SK-N-SH (cell line): ENCODE data around the gene AOC1. TPM values are rescaled to one million over a fixed set of nuclear protein-coding genes. Genes with fewer than 3 reads are reported as not detected.

Experiments used
- CTCF ChIA-PET: fragments of 300-600, 350-600 bp; formaldehyde crosslinking; extraction: SDS; loops from one replicate; lab custom pipeline; 2021; lab: Yijun Ruan, JAX
- POLR2A ChIA-PET: fragments of 350-600 bp; sonication (Branson Sonifier 250); formaldehyde crosslinking; extraction: SDS; loops from one replicate; lab custom pipeline; 2020; ENCODE audit warnings: antibody characterized with exemption, inconsistent platforms; lab: Yijun Ruan, JAX
- DNase-seq: peaks from one replicate; pipeline ENCODE4 v3.0.0; 2012
- H2AFZ ChIP-seq: fragments of 200-600 bp; sonication (generic); 2 replicates; pipeline ENCODE4 v1.8.1; 2016; ENCODE audit warnings: antibody characterized with exemption, mild to moderate bottlenecking, low read depth
- H3F3A ChIP-seq: fragments of 200-600 bp; sonication (generic); replicated peaks from 2 replicates; pipeline ENCODE3; 2016; ENCODE audit warnings: antibody characterized with exemption, mild to moderate bottlenecking; ENCODE audit not compliant: insufficient read depth
- H3K27ac ChIP-seq, 2 experiments: fragments of 200-500 bp in 1 of 2; fragments of 200-600 bp in 1 of 2; sonication (Bioruptor generic) in 1 of 2; sonication (generic), shearing (Covaris generic) in 1 of 2; 2 replicates each; pipeline versions ENCODE4 v1.5.1 to v1.6.1; 2014 to 2016; ENCODE audit warnings: low read depth in 2 of 2, inconsistent platforms in 1 of 2, low read length in 1 of 2, mild to moderate bottlenecking in 1 of 2, mixed read lengths in 1 of 2
- H3K27me3 ChIP-seq: fragments of 200-600 bp; sonication (generic), shearing (Covaris generic); 2 replicates; pipeline ENCODE4 v1.6.1; 2016; ENCODE audit warnings: mixed run types; ENCODE audit not compliant: insufficient read depth
- H3K36me3 ChIP-seq, 2 experiments: fragments of 200-500 bp in 1 of 2; fragments of 200-600 bp in 1 of 2; sonication (Bioruptor generic) in 1 of 2; sonication (generic) in 1 of 2; replicated peaks in 1 of 2; 2 replicates each; pipeline versions ENCODE3 to v1.5.1; 2014 to 2016; ENCODE audit warnings: low read length in 1 of 2, mild to moderate bottlenecking in 1 of 2; ENCODE audit not compliant: insufficient read depth in 2 of 2, control insufficient read depth in 1 of 2
- H3K4me1 ChIP-seq, 2 experiments: fragments of 200-500 bp in 1 of 2; fragments of 200-600 bp in 1 of 2; sonication (Bioruptor generic) in 1 of 2; sonication (generic), shearing (Covaris generic) in 1 of 2; 2 replicates each; pipeline versions ENCODE4 v1.5.1 to v1.6.1; 2014 to 2016; ENCODE audit warnings: low read depth in 1 of 2, low read length in 1 of 2, mixed run types in 1 of 2; ENCODE audit not compliant: insufficient read depth in 2 of 2, control insufficient read depth in 1 of 2
- H3K4me2 ChIP-seq: fragments of 200-600 bp; sonication (generic), shearing (Covaris generic); 2 replicates; pipeline ENCODE4 v1.6.1; 2017; ENCODE audit warnings: mixed run types
- H3K4me3 ChIP-seq, 2 experiments: fragments of 200-500 bp in 1 of 2; fragments of 200-600 bp in 1 of 2; sonication (Bioruptor generic) in 1 of 2; sonication (generic), shearing (Covaris generic) in 1 of 2; 2 replicates each; pipeline versions ENCODE4 v1.5.1 to v1.8.1; 2014 to 2016; ENCODE audit warnings: low read depth in 2 of 2, inconsistent platforms in 1 of 2, low read length in 1 of 2, mild to moderate bottlenecking in 1 of 2, mixed read lengths in 1 of 2, moderate library complexity in 1 of 2
- H3K79me2 ChIP-seq: fragments of 200-600 bp; sonication (generic); 2 replicates; pipeline ENCODE4 v1.8.1; 2017; ENCODE audit warnings: mild to moderate bottlenecking; ENCODE audit not compliant: insufficient read depth
- H3K9ac ChIP-seq: fragments of 200-600 bp; sonication (generic); 2 replicates; pipeline ENCODE4 v1.6.1; 2017; ENCODE audit warnings: mixed run types
- H3K9me2 ChIP-seq: fragments of 200-600 bp; sonication (generic); 2 replicates; pipeline ENCODE4 v1.6.1; 2017; ENCODE audit warnings: mixed run types
- H3K9me3 ChIP-seq: fragments of 200-600 bp; sonication (generic); 2 replicates; pipeline ENCODE4 v1.6.1; 2017; ENCODE audit warnings: mixed run types, mild to moderate bottlenecking, moderate library complexity
- H4K20me1 ChIP-seq: fragments of 200-600 bp; sonication (generic); 2 replicates; pipeline ENCODE4 v1.6.1; 2017; ENCODE audit warnings: mild to moderate bottlenecking, mixed run types; ENCODE audit not compliant: insufficient read depth
- CHD2 ChIP-seq: fragments of 150-350 bp; IDR thresholded peaks from 2 replicates; pipeline ENCODE4 v1.6.1; 2018; ENCODE audit warnings: low read length; ENCODE audit not compliant: partially characterized antibody
- CTCF ChIP-seq: fragments of 200-600 bp; sonication (generic); IDR thresholded peaks from 2 replicates; pipeline ENCODE4 v1.6.1; 2017; ENCODE audit warnings: antibody characterized with exemption, mild to moderate bottlenecking, moderate library complexity
- EP300 ChIP-seq, 2 experiments: IDR thresholded peaks; 2 replicates each; pipeline versions ENCODE4 v1.4.0 to v1.6.1; 2012; ENCODE audit warnings: borderline replicate concordance in 1 of 2, low read depth in 1 of 2, low read length in 1 of 2
- FOXJ3 ChIP-seq: sonication (generic); formaldehyde crosslinking; IDR thresholded peaks from 2 replicates; pipeline ENCODE4 v1.5.1; 2020; ENCODE audit warnings: mild to moderate bottlenecking, missing genetic modification reagents
- FOXM1 ChIP-seq: IDR thresholded peaks from 2 replicates; pipeline ENCODE4 v1.4.0; 2012; ENCODE audit warnings: low read depth, mild to moderate bottlenecking
- GABPA ChIP-seq: IDR thresholded peaks from 2 replicates; pipeline ENCODE4 v1.4.0; 2012; ENCODE audit warnings: low read depth, mild to moderate bottlenecking
- JUND ChIP-seq: IDR thresholded peaks from 2 replicates; pipeline ENCODE4 v1.4.0; 2012
- MAX ChIP-seq: IDR thresholded peaks from 2 replicates; pipeline ENCODE4 v1.4.0; 2012; ENCODE audit warnings: low read depth
- MEF2A ChIP-seq: IDR thresholded peaks from 2 replicates; pipeline ENCODE4 v1.4.0; 2012; ENCODE audit warnings: low read depth, borderline replicate concordance
- NFIC ChIP-seq: IDR thresholded peaks from 2 replicates; pipeline ENCODE4 v1.4.0; 2012; ENCODE audit warnings: borderline replicate concordance
- RCOR1 ChIP-seq: fragments of 150-350 bp; IDR thresholded peaks from 2 replicates; pipeline ENCODE4 v1.6.1; 2017; ENCODE audit warnings: antibody characterized with exemption, low read length
- RFX5 ChIP-seq: IDR thresholded peaks from 2 replicates; pipeline ENCODE4 v1.6.1; 2012; ENCODE audit warnings: mild to moderate bottlenecking, improper control_type of control experiment, low read length
- RXRA ChIP-seq: IDR thresholded peaks from 2 replicates; pipeline ENCODE4 v1.4.0; 2012; ENCODE audit warnings: low read depth, mild to moderate bottlenecking, borderline replicate concordance
- SIN3A ChIP-seq: IDR thresholded peaks from 2 replicates; pipeline ENCODE4 v1.6.1; 2012; ENCODE audit warnings: low read depth, mild to moderate bottlenecking, low read length, moderate library complexity, borderline replicate concordance
- SMC3 ChIP-seq: IDR thresholded peaks from 2 replicates; pipeline ENCODE4 v1.6.1; 2012; ENCODE audit warnings: low read depth, low read length, improper control_type of control experiment
- TAF1 ChIP-seq: IDR thresholded peaks from 2 replicates; pipeline ENCODE4 v1.6.1; 2012; ENCODE audit warnings: low read depth, mild to moderate bottlenecking, low read length, moderate library complexity, borderline replicate concordance
- USF1 ChIP-seq: IDR thresholded peaks from 2 replicates; pipeline ENCODE4 v1.4.0; 2012; ENCODE audit warnings: low read depth, borderline replicate concordance
- USF2 ChIP-seq: fragments of 150-350 bp; IDR thresholded peaks from 2 replicates; pipeline ENCODE4 v1.6.1; 2017; ENCODE audit warnings: antibody characterized with exemption, low read length, low read depth, borderline replicate concordance
- YY1 ChIP-seq: IDR thresholded peaks from 2 replicates; pipeline ENCODE4 v1.4.0; 2012; ENCODE audit warnings: low read depth, mild to moderate bottlenecking
- ZBTB33 ChIP-seq: IDR thresholded peaks from 2 replicates; pipeline ENCODE4 v1.4.0; 2012; ENCODE audit warnings: low read depth, borderline replicate concordance
- WGBS: methylation state at CpG from one replicate; pipeline ENCODE4 v1.1.6; 2017; ENCODE audit warnings: low lambda C conversion rate; 5-methylcytosine and 5-hydroxymethylcytosine counted together
- polyA plus RNA-seq, 3 experiments: library from polyadenylated mRNA; depleted of rRNA; stranded (reverse); fragments of >200 nt; gene quantifications; 2 replicates each; pipeline ENCODE4 v1.2.3, GENCODE V29; 2012

The AOC1 gene
- polyA plus RNA-seq, 1 of the 3 experiments (the other 2 are of a cell fraction), result not detected

- Histone ChIP-seq H3K4me2 (no peak overlapping the region), H3K36me3 (no peaks in the 10 kb centered on the region), H3F3A (no peaks in the 10 kb centered on the region), H4K20me1 (no peaks in the 10 kb centered on the region), H3K9me3 (no peaks in the 10 kb centered on the region), H3K9me2 (no peaks in the 10 kb centered on the region), H3K4me3 (no peak overlapping the region), H3K27me3 (peaks cover 12% of the 10 kb centered on the region; the same call in 1 of the 2 replicates), H3K79me2 (no peaks in the 10 kb centered on the region), H3K9ac (no peak overlapping the region), H2AFZ (no peak overlapping the region), H3K4me1 (peaks cover 0 to 4% of the 10 kb centered on the region in 2 experiments; a peak in 1 of 4 replicates), H3K27ac (no peak overlapping the region)
- POLR2A ChIA-PET, result no interaction called here
- no peak for TF ChIP-seq SMC3
- no peak for TF ChIP-seq FOXJ3 (CRISPR knock-in tag)
- no peak for TF ChIP-seq USF2
- TF ChIP-seq MEF2A, result no peak
- no peak for TF ChIP-seq RFX5
- no peak for TF ChIP-seq RXRA
- no peak for TF ChIP-seq GABPA
- TF ChIP-seq CHD2, result no peak
- CTCF ChIA-PET, result interaction anchor here (0.7 to 1.3 kb wide), 6 partner anchors 8 to 150 kb away, joined by 3 to 5 read pairs (median 4); no protein-coding TSS in a partner anchor
- 62% methylated on average over 7 of the region's 7 CpGs for WGBS
- DNase-seq, result no peak
Observed at GRCh38 chr7:150838965-150839650, 13.2 kb upstream of the AOC1 start.

GRCh38 chr7:150842018-150842417 lies 10.3 kb upstream of the AOC1 start:
- no peak overlapping the region for H3K4me3 ChIP-seq
- CTCF ChIA-PET, result interaction anchor here (0.9 to 1.3 kb wide), 2 partner anchors 56 to 63 kb away, joined by 3 to 4 read pairs; no protein-coding TSS in a partner anchor
- no peaks in the 10 kb centered on the region for H3K9me2 ChIP-seq
- H3K36me3 ChIP-seq, result no peaks in the 10 kb centered on the region
- POLR2A ChIA-PET, result no interaction called here
- peaks cover 12% of the 10 kb centered on the region; the same call in 1 of the 2 replicates for H3K27me3 ChIP-seq
- no peak overlapping the region for H2AFZ ChIP-seq
- H3K4me1 ChIP-seq, result peaks cover 0 to 21% of the 10 kb centered on the region in 2 experiments; a peak in 1 of 4 replicates
- H3K79me2 ChIP-seq, result no peaks in the 10 kb centered on the region
- no peak overlapping the region for H3K27ac ChIP-seq
- no peaks in the 10 kb centered on the region for H3K9me3 ChIP-seq
- no peak overlapping the region for H3K9ac ChIP-seq
- no peaks in the 10 kb centered on the region for H3F3A ChIP-seq
- no peak overlapping the region for H3K4me2 ChIP-seq
- no peak for DNase-seq
- H4K20me1 ChIP-seq, result no peaks in the 10 kb centered on the region
- WGBS, result 48% methylated on average over 3 of the region's 3 CpGs
- TF ChIP-seq USF1, result no peak
- no peak for TF ChIP-seq FOXJ3 (CRISPR knock-in tag)
- no peak for TF ChIP-seq JUND
- TF ChIP-seq YY1, result no peak
- TF ChIP-seq NFIC, result no peak
- TF ChIP-seq MEF2A, result no peak
- TF ChIP-seq CTCF, result no peak
- TF ChIP-seq RXRA, result no peak
- no peak for TF ChIP-seq RCOR1
- TF ChIP-seq GABPA, result no peak
- TF ChIP-seq MAX, result no peak
- no peak for TF ChIP-seq ZBTB33
- TF ChIP-seq USF2, result no peak
- no peak for TF ChIP-seq FOXM1
- TF ChIP-seq EP300 (IDR thresholded peaks at IDR 0.05; ENCODE audit: borderline replicate concordance in 1 of 2, low read depth in 1 of 2, low read length in 1 of 2), result no peak
- TF ChIP-seq TAF1, result no peak
- no peak for TF ChIP-seq SIN3A
